GM21515 (cell line): ENCODE results near the gene FBXW9.
"Not testable (repeated sequence)": the region's sequence is repeated elsewhere in the genome, so short reads cannot be mapped to it uniquely, and the experiment has no call there.

ENCODE experiments used
- ATAC-seq: cut with Tn5 transposase; IDR thresholded peaks from one replicate; pipeline ENCODE4 v1.9.1; 2021; ENCODE audit not compliant: unreplicated experiment

Gene FBXW9

DNA sequence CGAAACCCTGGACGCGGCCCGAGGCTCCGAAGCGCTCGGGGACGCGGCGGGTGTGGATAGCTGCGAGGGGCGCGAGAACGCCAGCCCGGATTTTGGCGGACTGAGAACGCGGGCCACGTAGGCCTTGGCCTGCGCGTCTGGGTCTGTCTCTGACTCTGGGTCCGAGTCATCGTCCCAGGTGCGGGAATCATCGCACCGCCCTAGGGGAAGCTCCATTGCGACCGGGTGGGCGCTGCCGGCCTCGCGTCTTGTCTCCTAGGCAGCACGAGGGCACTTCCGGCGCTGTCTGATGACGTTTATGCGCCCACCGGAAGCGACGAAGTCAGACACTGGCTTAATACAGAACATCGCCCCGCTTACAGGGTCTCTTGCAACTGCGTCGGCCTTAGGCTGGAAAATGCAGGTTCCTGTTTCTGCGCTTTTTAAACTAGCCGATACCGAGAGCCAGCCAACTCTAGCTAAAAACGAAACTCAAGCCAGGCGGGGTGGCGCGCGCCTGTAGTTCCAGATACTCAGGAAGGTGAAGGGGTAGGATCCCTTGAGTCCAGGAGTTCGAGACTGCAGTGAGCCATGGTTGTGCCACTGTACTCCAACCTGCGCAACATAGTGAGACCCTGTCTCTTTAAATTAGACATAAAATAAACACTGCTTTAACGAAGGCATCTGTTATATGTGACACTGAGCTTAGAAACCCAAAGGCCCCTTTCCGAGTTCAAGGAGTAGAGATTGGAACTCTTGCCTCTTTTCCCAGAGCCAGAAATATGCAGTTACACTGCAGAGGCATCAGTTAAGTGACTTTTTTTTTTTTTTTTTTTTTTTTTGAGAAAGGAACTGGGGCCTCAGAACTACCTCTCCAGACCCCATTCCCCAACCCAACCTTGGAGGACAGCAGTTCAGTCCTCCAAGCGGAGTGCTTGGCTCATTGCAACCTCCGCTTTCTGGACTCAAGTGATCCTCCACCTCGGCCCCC lies at the start of gene FBXW9:
FBXW9 (minus strand) TSS at position 266 of the 970 bp plus-strand sequence; CDS start at position 216, 50 bp downstream.
- ATAC-seq = peak; percentile 61

- no peak for ATAC-seq
Observed at GRCh38 chr19:12745166-12745897, 48.9 kb upstream of the FBXW9 start.

GRCh38 chr19:12737835-12738351 lies 41.5 kb upstream of the FBXW9 start:
- ATAC-seq = no peak

- peak; percentile 62 for ATAC-seq
Observed at GRCh38 chr19:12736995-12737834, 40.8 kb upstream of the FBXW9 start, which contains the start of gene GET3. GET3 (plus strand) TSS chr19:12737497; CDS start chr19:12737506, 9 bp downstream.

DNA sequence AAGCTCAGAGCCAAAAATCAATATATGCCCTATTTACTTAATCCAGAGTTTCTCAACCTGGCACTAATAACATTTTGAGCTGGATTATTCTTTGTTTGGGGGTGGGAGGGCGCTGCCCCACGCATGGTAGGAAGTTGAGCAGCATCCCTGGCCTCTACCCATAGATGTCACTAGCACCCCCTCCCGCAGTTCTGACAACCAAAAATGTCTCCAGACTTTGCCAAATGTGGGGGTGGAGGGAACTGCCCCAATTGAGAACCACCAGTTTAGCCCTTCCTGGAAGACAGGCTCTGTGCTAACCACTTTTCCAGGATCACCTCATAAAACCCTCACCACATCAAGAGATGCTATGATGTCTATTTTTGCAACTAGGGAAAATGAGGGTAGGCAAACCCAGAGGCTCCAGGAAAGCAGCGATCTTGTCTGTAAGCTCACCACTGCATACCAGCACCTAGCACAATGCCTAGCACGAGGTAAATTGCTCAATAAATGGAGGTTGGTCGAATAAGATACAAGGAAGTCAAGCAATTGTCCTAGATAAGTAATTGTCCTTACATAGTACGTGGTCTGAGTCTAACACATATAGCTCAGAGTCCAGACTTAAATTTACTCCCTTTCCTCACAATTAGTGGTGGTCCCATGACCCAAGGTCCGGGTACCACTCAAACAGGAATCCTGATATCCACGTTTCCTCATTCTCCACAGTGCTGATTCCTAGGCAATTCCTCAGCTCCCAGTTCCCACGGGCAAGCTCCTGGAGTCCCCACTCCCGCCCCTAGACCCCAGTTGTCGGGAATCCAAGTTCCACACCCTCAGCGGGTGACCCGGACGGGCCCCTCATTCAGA lies 37.2 kb upstream of the FBXW9 start:
- no peak for ATAC-seq

DNA sequence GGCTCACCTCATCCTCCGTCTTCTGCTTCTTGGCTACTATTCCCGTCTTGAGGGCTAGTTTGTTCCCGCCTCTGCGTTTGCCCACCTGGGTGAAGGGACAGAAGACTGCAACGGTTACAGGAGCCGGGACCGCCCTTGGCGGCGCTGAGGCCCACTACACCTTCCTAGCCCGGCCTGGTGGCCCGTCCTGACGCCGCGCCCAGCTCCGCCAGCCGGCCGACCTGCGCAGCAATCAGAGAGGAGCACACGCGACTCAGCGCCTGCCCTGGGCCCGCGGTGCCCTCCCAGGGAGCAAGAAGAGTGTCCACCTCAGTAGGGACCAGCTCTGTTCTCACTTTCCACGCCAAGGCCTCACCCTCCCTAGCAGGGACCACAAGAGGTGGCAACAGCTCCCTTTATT lies 34.9 kb upstream of the FBXW9 start:
- ATAC-seq = no peak

- no peak for ATAC-seq
Observed at GRCh38 chr19:12730064-12730463, 33.6 kb upstream of the FBXW9 start.

GRCh38 chr19:12727745-12728433 lies 31.5 kb upstream of the FBXW9 start:
- no peak for ATAC-seq

DNA sequence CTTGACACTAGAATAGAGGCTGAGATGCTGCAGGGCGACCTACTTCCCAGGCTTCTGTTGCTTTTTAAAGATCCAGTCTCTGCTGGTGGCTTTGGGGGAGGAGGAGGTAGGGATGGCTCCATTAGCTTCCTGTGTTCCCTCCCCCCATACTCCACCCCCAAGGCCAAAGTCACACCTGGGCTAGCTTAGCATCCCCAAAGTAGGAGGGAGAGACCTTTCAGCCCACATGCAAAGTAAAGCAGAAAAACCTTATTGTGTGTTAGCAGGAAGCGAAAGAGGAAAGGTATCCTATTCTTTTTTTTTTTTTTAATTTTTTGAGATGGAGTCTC lies 30.5 kb upstream of the FBXW9 start:
- no peak for ATAC-seq

GRCh38 chr19:12725612-12726011 lies 29.2 kb upstream of the FBXW9 start:
- ATAC-seq = not testable (repeated sequence)

DNA sequence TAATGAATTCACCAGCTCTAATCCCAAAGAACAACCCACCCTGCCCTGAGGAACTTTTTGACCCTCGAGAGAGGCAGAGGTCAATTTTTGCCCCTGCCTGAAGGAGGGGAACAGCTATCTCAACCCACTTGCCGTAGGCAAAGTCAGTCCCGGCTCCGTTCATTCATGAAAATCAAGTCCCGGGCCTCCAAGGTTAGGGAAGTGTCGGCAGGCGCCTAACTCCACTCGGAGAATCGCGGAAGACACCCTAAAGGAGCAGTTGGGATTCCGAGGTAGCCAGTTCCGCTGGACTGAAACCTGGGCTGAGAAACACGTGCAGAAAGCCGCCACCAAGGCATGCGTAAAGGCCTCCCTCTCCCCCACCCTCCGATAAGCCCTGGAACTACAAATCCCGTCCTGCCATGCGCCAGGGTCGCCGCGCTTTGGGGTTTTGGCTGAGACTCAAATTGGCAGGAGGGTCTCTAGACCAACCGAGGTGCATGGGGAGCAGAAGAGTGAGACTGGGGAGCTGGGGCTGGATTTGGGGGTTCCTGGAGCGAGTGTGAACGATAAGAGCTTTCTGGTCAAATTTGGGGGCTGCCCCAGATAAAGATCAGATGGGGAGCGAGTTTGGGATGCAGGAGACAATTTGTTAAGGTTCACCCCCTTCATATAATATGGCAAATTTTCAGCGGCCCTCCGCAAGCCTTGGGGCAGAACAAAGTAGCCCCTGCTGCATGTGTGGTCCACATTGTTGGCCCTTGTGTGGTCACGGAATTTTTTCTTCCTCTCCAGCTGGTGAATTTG lies 27.4 kb upstream of the FBXW9 start, which contains the start of gene TNPO2:
TNPO2 (minus strand) TSS at position 292 of the 786 bp plus-strand sequence. CDS start 2,955 bp downstream, outside the sequence.
- ATAC-seq = no peak

DNA sequence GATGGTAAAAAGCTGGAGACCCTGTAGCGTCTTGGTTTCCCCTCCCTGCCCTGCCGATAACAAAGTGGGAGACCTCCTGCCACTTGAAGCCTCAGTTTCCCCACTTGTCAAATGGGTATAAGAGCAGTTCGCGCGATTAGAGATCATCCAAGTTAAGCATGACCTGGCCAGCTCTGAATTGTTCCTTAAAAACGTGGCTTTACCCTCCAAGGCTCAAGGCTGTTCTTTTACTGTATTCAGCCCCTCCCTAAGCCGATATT lies 26.9 kb upstream of the FBXW9 start:
- no peak for ATAC-seq

- ATAC-seq = peak; percentile 69
Observed at GRCh38 chr19:12722566-12723380, 26.3 kb upstream of the FBXW9 start.

GRCh38 chr19:12721656-12722565 lies 25.5 kb upstream of the FBXW9 start:
- ATAC-seq = peak; percentile 29

GRCh38 chr19:12720851-12721655 lies 24.6 kb upstream of the FBXW9 start:
- no peak for ATAC-seq

- no peak for ATAC-seq
Observed at GRCh38 chr19:12720296-12720695, 23.9 kb upstream of the FBXW9 start.
